NCI-H128 (cell line): ENCODE data around the gene CASP2.

Experiments
- DNase-seq: peaks from one replicate; lab custom pipeline; 2025; ENCODE audit not compliant: unreplicated experiment; lab: John Stamatoyannopoulos, UW

Gene CASP2

DNA sequence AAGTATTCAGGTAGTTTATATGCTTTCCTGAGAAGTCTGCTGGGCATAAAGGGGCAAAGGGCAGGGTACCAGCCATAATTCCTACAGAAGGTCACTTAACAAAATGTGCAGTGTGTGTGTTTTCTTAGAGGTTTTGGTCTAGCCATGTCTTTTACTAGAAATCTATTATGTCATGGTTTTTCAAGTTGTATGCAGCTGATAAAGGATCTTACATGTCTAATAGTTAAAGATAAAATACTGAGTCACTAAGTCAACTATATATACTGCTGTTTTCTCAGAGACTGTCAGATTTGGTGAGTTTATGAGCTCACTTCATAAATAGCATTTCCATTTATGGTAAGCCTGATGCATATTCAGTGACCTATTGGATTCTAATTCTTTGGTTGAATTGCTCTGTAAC, 7.7 kb downstream of the CASP2 start:
- no peak for DNase-seq

- DNase-seq, result no peak
Measured at GRCh38 chr7:143296686-143297085, 8.5 kb downstream of the CASP2 start.

- no peak for DNase-seq
Measured at GRCh38 chr7:143299346-143299745, 11.2 kb downstream of the CASP2 start.

GRCh38 chr7:143299840-143300239, 11.7 kb downstream of the CASP2 start:
- DNase-seq, result no peak

DNA sequence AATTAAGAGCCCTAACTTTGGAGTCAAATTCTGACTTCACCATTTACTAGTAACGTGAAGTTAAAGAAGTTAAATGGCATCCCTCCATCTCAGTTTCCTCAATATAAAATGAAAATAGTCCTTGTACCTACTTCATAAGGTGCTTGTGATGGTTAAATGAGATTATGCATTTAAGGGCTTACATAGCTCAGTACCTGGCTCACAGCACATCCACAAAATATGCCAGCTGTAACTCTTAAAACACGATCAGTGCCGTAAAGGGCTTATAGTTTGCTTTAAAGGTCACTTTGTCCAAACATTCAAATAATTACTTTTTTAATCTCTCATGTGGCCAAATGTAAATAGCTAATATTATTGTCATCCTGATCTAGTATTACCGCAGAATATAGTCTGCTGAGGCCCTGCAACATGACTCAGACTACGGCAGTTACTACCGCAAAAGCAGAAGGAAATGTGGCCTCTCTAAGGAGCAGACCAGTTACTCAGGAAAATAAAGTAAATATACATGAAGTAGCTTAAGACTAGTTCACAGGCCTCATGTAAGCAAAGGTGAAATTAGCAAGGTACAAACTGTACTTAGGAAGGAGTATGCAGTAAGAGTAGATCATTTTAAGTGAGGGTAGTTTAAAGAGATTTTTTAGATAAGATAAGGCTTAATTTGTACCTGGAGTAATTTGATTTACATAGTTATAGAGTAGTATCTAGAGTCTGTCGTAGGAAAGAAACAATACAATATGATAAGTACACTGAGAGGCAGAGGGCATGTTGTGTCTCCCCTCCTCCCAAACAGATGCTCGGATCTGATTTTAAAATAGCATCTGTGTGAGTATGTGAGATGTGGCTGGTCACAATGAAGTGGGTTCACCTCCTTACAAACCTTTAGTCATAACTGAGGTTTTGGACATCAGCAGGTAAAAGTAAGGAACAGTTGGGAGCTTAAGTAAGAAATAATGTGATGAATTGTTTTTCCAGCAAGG, 13.1 kb downstream of the CASP2 start:
- no peak for DNase-seq

- DNase-seq, result no peak
Measured at GRCh38 chr7:143303733-143304132, 15.6 kb downstream of the CASP2 start.

DNA sequence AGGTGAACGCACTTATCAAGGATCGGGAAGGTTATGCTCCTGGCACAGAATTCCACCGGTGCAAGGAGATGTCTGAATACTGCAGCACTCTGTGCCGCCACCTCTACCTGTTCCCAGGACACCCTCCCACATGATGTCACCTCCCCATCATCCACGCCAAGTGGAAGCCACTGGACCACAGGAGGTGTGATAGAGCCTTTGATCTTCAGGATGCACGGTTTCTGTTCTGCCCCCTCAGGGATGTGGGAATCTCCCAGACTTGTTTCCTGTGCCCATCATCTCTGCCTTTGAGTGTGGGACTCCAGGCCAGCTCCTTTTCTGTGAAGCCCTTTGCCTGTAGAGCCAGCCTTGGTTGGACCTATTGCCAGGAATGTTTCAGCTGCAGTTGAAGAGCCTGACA, 16.8 kb downstream of the CASP2 start:
- DNase-seq, result no peak

DNA sequence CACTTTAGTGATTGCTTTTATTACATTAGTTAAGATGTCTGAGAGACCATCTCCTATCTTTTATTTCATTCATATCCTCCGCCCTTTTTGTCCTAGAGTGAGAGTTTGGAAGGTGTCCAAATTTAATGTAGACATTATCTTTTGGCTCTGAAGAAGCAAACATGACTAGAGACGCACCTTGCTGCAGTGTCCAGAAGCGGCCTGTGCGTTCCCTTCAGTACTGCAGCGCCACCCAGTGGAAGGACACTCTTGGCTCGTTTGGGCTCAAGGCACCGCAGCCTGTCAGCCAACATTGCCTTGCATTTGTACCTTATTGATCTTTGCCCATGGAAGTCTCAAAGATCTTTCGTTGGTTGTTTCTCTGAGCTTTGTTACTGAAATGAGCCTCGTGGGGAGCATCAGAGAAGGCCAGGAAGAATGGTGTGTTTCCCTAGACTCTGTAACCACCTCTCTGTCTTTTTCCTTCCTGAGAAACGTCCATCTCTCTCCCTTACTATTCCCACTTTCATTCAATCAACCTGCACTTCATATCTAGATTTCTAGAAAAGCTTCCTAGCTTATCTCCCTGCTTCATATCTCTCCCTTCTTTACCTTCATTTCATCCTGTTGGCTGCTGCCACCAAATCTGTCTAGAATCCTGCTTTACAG, 17.4 kb downstream of the CASP2 start:
- DNase-seq, result no peak

DNA sequence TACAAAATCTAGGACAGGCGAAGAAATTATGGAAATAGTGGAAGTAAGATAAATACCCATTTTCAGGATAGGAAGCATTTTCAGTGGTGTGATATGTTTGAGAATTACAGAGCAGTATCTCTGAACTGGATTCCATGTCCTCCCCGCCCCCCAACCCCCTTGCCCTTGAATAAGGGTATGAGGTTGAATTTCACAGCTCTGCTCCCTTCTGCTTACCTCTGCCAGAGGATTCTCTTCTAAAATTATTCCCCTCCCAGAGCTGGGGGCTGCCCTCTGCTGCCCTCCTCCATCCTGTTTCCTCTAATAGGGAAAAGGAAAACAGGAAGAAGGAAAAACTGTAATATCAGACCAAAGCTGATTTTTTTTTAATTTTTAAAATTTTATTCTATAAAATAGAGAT, 20.5 kb downstream of the CASP2 start:
- DNase-seq, result no peak

- DNase-seq, result no peak
Measured at GRCh38 chr7:143314127-143314526, 26.0 kb downstream of the CASP2 start.

DNA sequence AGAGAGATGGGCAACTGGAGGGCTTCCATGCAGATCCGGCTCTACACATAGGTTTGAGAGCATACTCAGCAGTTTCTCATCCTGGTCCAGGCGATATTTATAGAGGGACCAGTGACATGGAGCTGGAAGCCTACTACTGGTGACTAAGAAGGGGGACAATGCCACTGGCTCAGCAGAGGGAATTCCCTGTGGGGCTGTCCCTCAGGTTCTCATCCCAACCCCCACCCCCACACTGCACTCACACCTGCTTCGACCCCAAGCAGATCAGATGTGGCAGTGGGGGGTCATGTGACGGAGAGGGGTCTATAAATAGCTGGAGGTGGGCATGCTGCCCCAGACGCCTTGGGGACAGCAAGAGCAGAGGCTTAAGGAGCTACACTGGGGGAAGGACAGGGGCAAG, 27.6 kb downstream of the CASP2 start, which contains the start of gene CLCN1:
Gene CLCN1, plus strand, starts transcription at position 336 of the 400 bp plus-strand sequence. CDS start 102 bp downstream, outside the sequence.
- no peak for DNase-seq

DNA sequence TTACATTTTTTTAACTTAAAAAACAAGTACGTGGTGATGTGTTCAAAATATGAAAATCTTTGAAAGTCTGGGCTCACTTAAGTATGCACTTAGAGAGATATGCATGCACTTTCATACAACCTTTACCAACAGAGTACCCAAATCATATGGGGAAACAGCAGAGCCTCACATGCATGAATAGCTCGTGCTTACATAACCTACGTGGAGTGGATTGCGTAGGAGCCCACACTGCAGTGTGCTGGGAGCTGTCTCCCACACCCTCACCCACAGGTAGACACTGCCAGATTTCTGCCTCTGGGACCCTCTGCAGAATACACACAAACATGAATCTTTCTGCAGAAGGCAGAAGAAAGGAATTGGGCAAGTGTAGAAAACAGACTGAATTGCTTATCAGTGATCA, 28.3 kb downstream of the CASP2 start:
- no peak for DNase-seq

DNA sequence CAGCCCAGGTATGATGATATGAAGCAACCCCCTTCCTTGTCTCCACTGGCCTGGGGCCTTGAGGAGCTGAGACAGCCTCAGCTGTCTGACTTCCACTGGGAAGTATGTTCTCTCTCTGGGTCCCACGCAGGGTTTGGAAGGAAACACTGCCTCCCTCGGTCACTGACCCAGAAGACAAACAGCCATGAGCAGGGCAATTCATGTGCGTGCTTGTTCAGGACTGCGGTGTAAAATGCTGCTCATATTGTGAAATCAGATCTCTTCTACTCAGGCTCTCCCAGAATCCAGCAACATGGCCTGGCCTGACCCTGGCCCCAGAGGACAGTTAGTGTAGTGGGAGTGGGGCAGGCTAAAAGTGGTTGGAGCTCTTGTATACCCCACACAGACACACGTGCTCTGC, 30.5 kb downstream of the CASP2 start:
- DNase-seq, result no peak

DNA sequence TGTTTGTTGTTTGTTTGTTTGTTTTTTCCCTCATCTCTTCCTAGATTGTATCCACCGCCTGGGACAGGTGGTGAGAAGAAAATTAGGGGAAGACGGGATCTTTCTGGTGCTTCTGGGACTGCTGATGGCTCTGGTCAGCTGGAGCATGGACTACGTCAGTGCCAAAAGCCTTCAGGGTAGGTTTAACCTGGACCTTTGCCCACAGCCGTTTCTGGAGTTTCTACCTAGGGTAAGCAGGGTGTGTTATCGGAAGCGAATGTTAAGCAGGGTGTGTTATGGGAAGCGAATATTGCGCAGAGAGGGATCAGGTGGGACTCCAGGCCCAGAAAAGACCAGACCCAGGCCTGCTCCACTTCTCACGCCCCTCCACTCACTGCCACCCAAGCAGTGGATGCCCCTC, 32.5 kb downstream of the CASP2 start:
- DNase-seq, result no peak

- DNase-seq, result no peak
Measured at GRCh38 chr7:143321242-143321641, 33.1 kb downstream of the CASP2 start.

DNA sequence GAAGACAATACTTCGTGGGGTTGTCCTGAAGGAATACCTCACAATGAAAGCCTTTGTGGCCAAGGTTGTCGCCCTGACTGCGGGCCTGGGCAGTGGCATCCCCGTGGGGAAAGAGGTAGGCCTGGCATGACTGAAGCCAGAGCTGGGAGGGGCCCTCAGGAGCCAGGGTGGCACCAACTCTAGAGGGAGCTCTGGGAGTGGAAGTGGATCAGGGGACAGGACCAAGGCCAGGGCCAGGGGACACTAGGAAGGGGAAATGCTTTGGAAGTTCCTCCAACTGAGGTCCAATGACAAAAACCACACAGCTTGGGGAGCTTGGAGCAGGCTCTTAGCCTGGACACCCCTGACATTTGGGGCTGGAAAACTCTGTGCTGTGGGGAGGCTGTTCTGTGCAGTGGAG, 33.6 kb downstream of the CASP2 start:
- DNase-seq, result no peak

DNA sequence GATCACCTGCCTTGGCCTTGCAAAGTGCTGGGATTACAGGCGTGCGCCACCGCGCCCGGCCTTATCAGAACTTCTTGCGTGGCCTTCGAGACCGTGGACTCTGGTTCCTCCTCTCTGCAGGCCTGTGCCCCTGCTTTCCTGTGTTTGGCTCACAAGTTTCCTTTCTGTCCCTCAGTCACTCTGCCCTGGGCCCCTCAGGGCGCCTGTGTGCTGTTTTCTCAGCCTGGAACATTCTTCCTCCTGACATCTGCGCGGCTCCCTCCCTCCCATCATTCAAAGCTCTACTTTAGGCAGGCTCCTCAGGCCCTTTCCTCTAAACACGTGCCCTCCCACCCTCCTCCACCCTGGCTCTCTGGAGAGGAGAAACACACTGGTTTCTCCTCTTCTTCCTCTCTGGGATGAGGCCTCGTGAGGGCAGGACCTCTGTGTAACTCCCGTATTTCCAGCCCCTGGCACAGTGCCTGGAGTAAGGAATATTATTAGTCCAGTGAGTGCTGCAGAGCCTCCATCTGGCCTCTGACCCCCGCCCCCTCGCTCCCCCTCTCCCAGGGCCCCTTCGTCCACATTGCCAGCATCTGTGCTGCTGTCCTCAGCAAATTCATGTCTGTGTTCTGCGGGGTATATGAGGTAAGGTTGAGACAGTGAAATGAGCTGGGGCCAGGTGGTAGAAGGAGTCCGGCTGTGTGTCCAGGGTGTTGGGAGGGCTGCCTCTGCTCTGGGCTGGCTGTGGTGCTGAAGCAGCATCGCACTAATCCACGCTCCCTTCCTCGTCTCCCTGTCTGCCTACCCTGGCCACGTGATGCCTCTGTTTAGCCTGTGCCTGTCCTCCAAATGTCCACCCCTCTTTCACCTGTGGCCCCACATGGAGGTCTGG, 34.8 kb downstream of the CASP2 start:
- no peak for DNase-seq

DNA sequence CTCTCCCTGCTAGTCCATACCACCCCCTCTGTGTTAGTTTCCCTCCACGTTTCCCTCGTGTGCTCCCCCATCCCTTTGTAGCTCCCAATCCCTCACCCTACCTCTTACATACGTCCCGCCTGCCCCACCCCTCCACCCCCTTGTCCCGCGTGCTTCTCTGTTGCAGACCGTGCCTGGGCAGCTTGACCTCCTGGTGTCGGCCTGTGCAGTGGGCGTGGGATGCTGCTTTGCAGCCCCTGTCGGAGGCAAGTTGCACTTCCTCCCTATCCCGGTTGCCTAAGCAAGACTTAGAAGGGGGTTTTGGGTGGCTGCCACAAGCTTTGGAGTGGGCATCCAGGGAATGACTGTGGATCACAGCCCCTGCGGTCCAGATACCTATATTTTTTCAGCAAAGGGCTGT, 35.5 kb downstream of the CASP2 start:
- no peak for DNase-seq

GRCh38 chr7:143325240-143325639, 37.1 kb downstream of the CASP2 start:
- DNase-seq, result no peak

GRCh38 chr7:143327903-143328302, 39.8 kb downstream of the CASP2 start:
- no peak for DNase-seq

DNA sequence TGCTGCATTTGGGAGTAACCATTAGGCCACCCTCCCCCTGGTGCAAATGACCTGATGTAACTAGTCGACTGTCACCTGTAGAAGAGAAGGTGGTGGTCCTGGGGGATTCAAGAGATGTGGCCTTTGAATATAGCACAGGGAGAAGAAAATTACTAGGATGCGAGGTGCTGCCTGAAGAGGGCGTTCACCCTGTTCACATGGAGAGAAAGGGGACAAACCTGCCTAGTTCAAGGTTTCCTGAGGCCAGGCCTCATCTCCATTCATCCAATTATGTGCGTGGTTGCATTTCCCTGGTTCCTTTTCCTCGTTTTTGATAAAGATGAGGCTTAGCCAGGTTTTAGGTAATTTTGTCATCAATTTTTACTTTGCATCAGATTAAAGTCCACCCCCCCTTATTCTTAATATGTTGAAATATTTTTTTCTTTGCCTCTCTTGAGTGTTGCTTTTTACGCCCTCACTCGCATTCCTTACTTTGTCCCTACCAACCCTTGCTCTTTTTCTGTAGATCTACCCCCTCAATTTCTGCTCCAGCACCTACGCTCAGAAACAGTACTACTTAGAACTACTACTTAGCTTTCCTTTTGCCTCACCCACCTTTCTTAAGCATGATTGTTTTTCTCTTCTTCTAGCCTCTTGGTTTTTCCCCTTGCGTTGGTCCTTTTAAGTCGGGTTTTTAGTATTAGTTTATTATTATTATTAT, 41.5 kb downstream of the CASP2 start:
- DNase-seq, result no peak
